ENCODE results near the gene SPINK14.

SPINK14 gene

GRCh38 chr5:148202531-148203203 is 34.3 kb downstream of the SPINK14 start, which contains the start of gene SPINK6:
TSS of gene SPINK6 (plus strand) at chr5:148203042. CDS start at chr5:148203097, 55 bp downstream.
- DNase-seq, result no peak

- no peak for DNase-seq
Observed at GRCh38 chr5:148205044-148205806, 36.9 kb downstream of the SPINK14 start.

- DNase-seq, result no peak
Observed at GRCh38 chr5:148205865-148206264, 37.5 kb downstream of the SPINK14 start.

GRCh38 chr5:148206620-148207019 is 38.3 kb downstream of the SPINK14 start:
- DNase-seq, result no peak

GRCh38 chr5:148208226-148208625 is 39.9 kb downstream of the SPINK14 start:
- no peak for DNase-seq

GRCh38 chr5:148209151-148209770 is 40.9 kb downstream of the SPINK14 start:
- DNase-seq, result no peak

- no peak for DNase-seq
Observed at GRCh38 chr5:148214665-148215185, 46.4 kb downstream of the SPINK14 start.

GRCh38 chr5:148221508-148221907 is 53.2 kb downstream of the SPINK14 start:
- no peak for DNase-seq

GRCh38 chr5:148224117-148224742 is 55.9 kb downstream of the SPINK14 start:
- no peak for DNase-seq
